ENCODE measurements around the gene SSR2. TPM values are rescaled to one million over a fixed set of nuclear protein-coding genes. Genes with fewer than 3 reads are reported as not detected.
"Not testable (repeated sequence)": the region's sequence is repeated elsewhere in the genome, so short reads cannot be mapped to it uniquely, and the experiment has no call there.

Gene SSR2
- total RNA-seq, 2 experiments from 2014 or later: 143 to 197 TPM

GRCh38 chr1:156045076-156045475 lies 24.3 kb upstream of the SSR2 start:
- H3K4me3 Mint-ChIP-seq: no peak overlapping the region

GRCh38 chr1:156042828-156043227 lies 22.1 kb upstream of the SSR2 start:
- ATAC-seq: no peak
- POLR2A ChIA-PET: no interaction called here
- H3K9me3 Mint-ChIP-seq (ENCODE audit: low read depth): no peaks in the 10 kb centered on the region
- no peak overlapping the region for H3K4me3 Mint-ChIP-seq
- CTCF ChIA-PET: no interaction called here
- H3K27me3 Mint-ChIP-seq: no peaks in the 10 kb centered on the region
- H3K4me1 Mint-ChIP-seq: peaks cover 6% of the 10 kb centered on the region
- peaks cover 16% of the 10 kb centered on the region for H3K36me3 Mint-ChIP-seq (ENCODE audit: low read depth)
- intact Hi-C loops (cut with DNase I, micrococcal nuclease): no loop called here
- no peak overlapping the region for H3K27ac Mint-ChIP-seq
- no peak for DNase-seq

More at GRCh38 chr1:156045076-156045475, 24.3 kb upstream of the SSR2 start:
- peaks cover 6% of the 10 kb centered on the region for H3K4me1 Mint-ChIP-seq
- intact Hi-C loops (cut with DNase I, micrococcal nuclease): no loop called here
- DNase-seq (no peak), ATAC-seq (no peak)
- H3K27me3 Mint-ChIP-seq: no peaks in the 10 kb centered on the region
- H3K9me3 Mint-ChIP-seq (ENCODE audit: low read depth): no peaks in the 10 kb centered on the region
- H3K36me3 Mint-ChIP-seq (ENCODE audit: low read depth): peaks cover 26% of the 10 kb centered on the region
- POLR2A ChIA-PET: no interaction called here
- CTCF ChIA-PET: interaction anchor here (0.5 to 1.1 kb wide), 5 partner anchors 12 to 292 kb away, joined by 3 to 5 read pairs (median 4); no protein-coding TSS in a partner anchor
- peak overlapping the region; percentile 2 for H3K27ac Mint-ChIP-seq

- H3K27me3 Mint-ChIP-seq; H3K36me3 Mint-ChIP-seq (ENCODE audit: low read depth); ATAC-seq; DNase-seq; POLR2A ChIA-PET; H3K4me1 Mint-ChIP-seq; H3K27ac Mint-ChIP-seq; intact Hi-C loops (cut with DNase I, micrococcal nuclease); H3K4me3 Mint-ChIP-seq; CTCF ChIA-PET; H3K9me3 Mint-ChIP-seq (ENCODE audit: low read depth): not testable (repeated sequence)
These were observed 14.2 kb upstream of the SSR2 start for GRCh38 chr1:156034991-156035390.

GRCh38 chr1:156033011-156033410 lies 12.3 kb upstream of the SSR2 start:
- H3K4me1 Mint-ChIP-seq: peaks cover 3% of the 10 kb centered on the region

GRCh38 chr1:156026588-156026987 lies 5.8 kb upstream of the SSR2 start:
- Mint-ChIP-seq H3K4me1 (no peaks in the 10 kb centered on the region), H3K27me3 (peaks cover 4% of the 10 kb centered on the region), H3K4me3 (no peak overlapping the region), H3K9me3 (ENCODE audit: low read depth) (no peaks in the 10 kb centered on the region), H3K36me3 (ENCODE audit: low read depth) (no peaks in the 10 kb centered on the region), H3K27ac (no peak overlapping the region)
- ATAC-seq (peak; percentile 78), DNase-seq (no peak)
- ChIA-PET CTCF (interaction anchor here (1.0 kb wide), 1 partner anchor 11 kb away, joined by 3 read pairs; no protein-coding TSS in a partner anchor), POLR2A (no interaction called here)
- intact Hi-C loops (cut with DNase I, micrococcal nuclease): loop anchor here (1.0 to 10.0 kb wide), 3 partner anchors 39 to 722 kb away; partner anchors contain the start of genes FDPS (in 1 of the 2) and PKLR (in 1 of the 2)

More at GRCh38 chr1:156033011-156033410, 12.3 kb upstream of the SSR2 start:
- intact Hi-C loops (cut with DNase I, micrococcal nuclease): no loop called here
- Mint-ChIP-seq H3K4me3 (no peak overlapping the region), H3K36me3 (ENCODE audit: low read depth) (peaks cover 3% of the 10 kb centered on the region), H3K9me3 (ENCODE audit: low read depth) (no peaks in the 10 kb centered on the region), H3K27me3 (no peaks in the 10 kb centered on the region), H3K27ac (no peak overlapping the region)
- ATAC-seq (no peak), DNase-seq (no peak)
- POLR2A ChIA-PET: no interaction called here
- CTCF ChIA-PET: interaction anchor here (0.6 kb wide), 1 partner anchor 99 kb away, joined by 3 read pairs; no protein-coding TSS in a partner anchor

- DNase-seq: peak; percentile 68
- peak; percentile 87 for ATAC-seq
- H3K4me1 Mint-ChIP-seq: peaks cover 3% of the 10 kb centered on the region
- no peaks in the 10 kb centered on the region for H3K9me3 Mint-ChIP-seq (ENCODE audit: low read depth)
- H3K4me3 Mint-ChIP-seq: no peak overlapping the region
- H3K27me3 Mint-ChIP-seq: peaks cover 4% of the 10 kb centered on the region
- H3K27ac Mint-ChIP-seq: no peak overlapping the region
- no peaks in the 10 kb centered on the region for H3K36me3 Mint-ChIP-seq (ENCODE audit: low read depth)
- POLR2A ChIA-PET: interaction anchor here (0.6 kb wide), 1 partner anchor 40 kb away, joined by 3 read pairs; no protein-coding TSS in a partner anchor
- intact Hi-C loops (cut with DNase I, micrococcal nuclease): loop anchor here (1.0 to 10.0 kb wide), 3 partner anchors 39 to 721 kb away; partner anchors contain the start of genes FDPS (in 1 of the 2) and PKLR (in 1 of the 2)
- CTCF ChIA-PET: interaction anchor here (0.6 to 2.2 kb wide), 6 partner anchors 10 to 67 kb away, joined by 3 to 19 read pairs (median 3); partner anchors contain the start of gene UBQLN4
These were observed 5.1 kb upstream of the SSR2 start for GRCh38 chr1:156025876-156026275.

GRCh38 chr1:156024801-156025200 lies 4.0 kb upstream of the SSR2 start:
- no peak for ATAC-seq
- no peak for DNase-seq
- CTCF ChIA-PET: interaction anchor here (0.6 to 2.2 kb wide), 3 partner anchors 42 to 183 kb away, joined by 3 to 19 read pairs (median 5); no protein-coding TSS in a partner anchor
- H3K27me3 Mint-ChIP-seq: peaks cover 4% of the 10 kb centered on the region
- H3K4me3 Mint-ChIP-seq: no peak overlapping the region
- intact Hi-C loops (cut with DNase I, micrococcal nuclease): loop anchor here in 1 of 2 experiments (10.0 kb wide), 1 partner anchor 720 kb away; the partner anchor contains the start of genes FDPS and PKLR
- POLR2A ChIA-PET: interaction anchor here (0.6 kb wide), 1 partner anchor 139 kb away, joined by 7 read pairs; no protein-coding TSS in a partner anchor
- peaks cover 9% of the 10 kb centered on the region for H3K4me1 Mint-ChIP-seq
- H3K36me3 Mint-ChIP-seq (ENCODE audit: low read depth): peaks cover 7% of the 10 kb centered on the region
- H3K27ac Mint-ChIP-seq: no peak overlapping the region
- H3K9me3 Mint-ChIP-seq (ENCODE audit: low read depth): no peaks in the 10 kb centered on the region

GRCh38 chr1:156021954-156022353 lies 1.2 kb upstream of the SSR2 start:
- no peak overlapping the region for H3K4me3 Mint-ChIP-seq
- H3K9me3 Mint-ChIP-seq (ENCODE audit: low read depth): no peaks in the 10 kb centered on the region
- H3K4me1 Mint-ChIP-seq: peaks cover 20% of the 10 kb centered on the region
- peaks cover 4% of the 10 kb centered on the region for H3K27me3 Mint-ChIP-seq
- CTCF ChIA-PET: interaction anchor here (0.8 to 2.5 kb wide), 3 partner anchors 31 to 87 kb away, joined by 3 to 12 read pairs (median 3); partner anchors contain the start of gene UBQLN4
- H3K27ac Mint-ChIP-seq: peak overlapping the region; percentile 58
- ATAC-seq (no peak), DNase-seq (no peak)
- H3K36me3 Mint-ChIP-seq (ENCODE audit: low read depth): peaks cover 26% of the 10 kb centered on the region
- POLR2A ChIA-PET: no interaction called here
- intact Hi-C loops (cut with DNase I, micrococcal nuclease): loop anchor here in 1 of 2 experiments (1.0 to 10.0 kb wide), 4 partner anchors 31 to 717 kb away; partner anchors contain the start of genes FDPS, PKLR and UBQLN4

GRCh38 chr1:156021093-156021428 lies 310 bp upstream of the SSR2 start:
- H3K4me3 Mint-ChIP-seq: peak overlapping the region; percentile 94
- ChIA-PET POLR2A (interaction anchor here (0.5 to 0.6 kb wide), 2 partner anchors 20 to 699 kb away, joined by 3 read pairs; no protein-coding TSS in a partner anchor), CTCF (interaction anchor here (0.7 to 2.5 kb wide), 7 partner anchors 11 to 552 kb away, joined by 3 to 12 read pairs (median 3); partner anchors contain the start of gene UBQLN4)
- H3K27me3 Mint-ChIP-seq: peaks cover 4% of the 10 kb centered on the region
- intact Hi-C loops (cut with DNase I, micrococcal nuclease): loop anchor here in 1 of 2 experiments (1.0 to 10.0 kb wide), 4 partner anchors 32 to 716 kb away; partner anchors contain the start of genes FDPS, PKLR and UBQLN4
- ATAC-seq (no peak), DNase-seq (no peak)
- peaks cover 32% of the 10 kb centered on the region for H3K36me3 Mint-ChIP-seq (ENCODE audit: low read depth)
- H3K9me3 Mint-ChIP-seq (ENCODE audit: low read depth): no peaks in the 10 kb centered on the region
- H3K27ac Mint-ChIP-seq: peak overlapping the region; percentile 96
- H3K4me1 Mint-ChIP-seq: peaks cover 20% of the 10 kb centered on the region

- no peaks in the 10 kb centered on the region for H3K9me3 Mint-ChIP-seq (ENCODE audit: low read depth)
- DNase-seq (no peak), ATAC-seq (no peak)
- H3K27ac Mint-ChIP-seq: peak overlapping the region; percentile 96
- no peaks in the 10 kb centered on the region for H3K27me3 Mint-ChIP-seq
- peaks cover 32% of the 10 kb centered on the region for H3K36me3 Mint-ChIP-seq (ENCODE audit: low read depth)
- H3K4me3 Mint-ChIP-seq: peak overlapping the region; percentile 94
- ChIA-PET POLR2A (interaction anchor here (0.6 kb wide), 1 partner anchor 206 kb away, joined by 7 read pairs; no protein-coding TSS in a partner anchor), CTCF (no interaction called here)
- peaks cover 20% of the 10 kb centered on the region for H3K4me1 Mint-ChIP-seq
- intact Hi-C loops (cut with DNase I, micrococcal nuclease): loop anchor here (1.0 to 10.0 kb wide), 9 partner anchors 34 to 715 kb away; partner anchors contain the start of genes FDPS (in 1 of the 2), KHDC4 (in 1 of the 2), LAMTOR2 (in 1 of the 2) and MEX3A (in 1 of the 2)
These were observed 832 bp downstream of the SSR2 start for GRCh38 chr1:156019946-156020292.

GRCh38 chr1:156014829-156015228 lies 5.9 kb downstream of the SSR2 start:
- H3K9me3 Mint-ChIP-seq (ENCODE audit: low read depth): no peaks in the 10 kb centered on the region

More at GRCh38 chr1:156014829-156015228, 5.9 kb downstream of the SSR2 start:
- H3K4me1 Mint-ChIP-seq: peaks cover 13% of the 10 kb centered on the region
- ATAC-seq: no peak
- no peak overlapping the region for H3K4me3 Mint-ChIP-seq
- intact Hi-C loops (cut with DNase I, micrococcal nuclease): no loop called here
- no peak overlapping the region for H3K27ac Mint-ChIP-seq
- CTCF ChIA-PET: no interaction called here
- no peak for DNase-seq
- POLR2A ChIA-PET: interaction anchor here (0.6 kb wide), 1 partner anchor 129 kb away, joined by 3 read pairs; no protein-coding TSS in a partner anchor
- H3K36me3 Mint-ChIP-seq (ENCODE audit: low read depth): peaks cover 59% of the 10 kb centered on the region
- no peaks in the 10 kb centered on the region for H3K27me3 Mint-ChIP-seq
